ENCODE measurements around the gene MBNL2.
A peak's percentile ranks its signal among the peaks of the same experiment; 100 is the strongest.

- peak in 1 of 4 donors; percentile 27 for TF ChIP-seq POLR2AphosphoS5 (IDR thresholded peaks at IDR 0.05)
- TF ChIP-seq CTCF (IDR thresholded peaks at IDR 0.05) = no peak
- no peak for TF ChIP-seq EP300 (IDR thresholded peaks at IDR 0.05)
These were observed 165.3 kb downstream of the MBNL2 start for GRCh38 chr13:97387485-97387839.
